Astrocyte (in vitro differentiated cells and primary cell): ENCODE data around the gene PCDHGA5.
"Not testable (repeated sequence)": the region's sequence is repeated elsewhere in the genome, so short reads cannot be mapped to it uniquely, and the experiment has no call there.

Experiments
- CTCF ChIP-seq: IDR thresholded peaks from 2 replicates; pipeline ENCODE4 v1.5.1; 2011; ENCODE audit warnings: low read depth, mild to moderate bottlenecking, inconsistent platforms, low read length, moderate library complexity; ENCODE audit not compliant: insufficient read depth
- EZH2 ChIP-seq: IDR thresholded peaks from 2 replicates; pipeline ENCODE4 v1.6.1; 2012; ENCODE audit warnings: mild to moderate bottlenecking, low read length, inconsistent platforms; ENCODE audit not compliant: insufficient read depth

GRCh38 chr5:141394401-141395187 is 30.6 kb downstream of the PCDHGA5 start:
- TF ChIP-seq CTCF, EZH2: not testable (repeated sequence)
